GM21360 (cell line): ENCODE results near the gene SYT4.

Experiments
- ATAC-seq: cut with Tn5 transposase; IDR thresholded peaks from one replicate; pipeline ENCODE4 v1.9.1; 2021; ENCODE audit warnings: mild to moderate bottlenecking, moderate library complexity; ENCODE audit not compliant: unreplicated experiment

Gene SYT4

DNA sequence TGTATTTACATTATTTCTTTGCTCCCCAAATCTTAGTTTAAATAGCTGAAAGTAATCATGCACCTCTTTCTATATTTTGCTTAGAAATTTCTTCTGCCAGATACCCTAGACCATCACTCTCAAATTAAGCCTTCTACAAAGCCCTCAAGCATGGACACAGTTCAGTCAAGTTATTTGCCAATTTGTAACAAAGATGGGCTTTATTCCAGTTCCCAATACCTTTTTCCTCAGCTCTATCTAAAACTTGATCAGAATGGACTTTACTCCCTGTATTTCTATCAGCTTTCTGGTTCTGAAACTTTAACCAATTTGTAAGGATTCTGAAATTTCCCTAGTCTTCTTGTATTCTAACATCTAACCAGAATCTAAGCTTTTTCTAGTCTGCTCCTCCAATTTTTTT lies 56.6 kb downstream of the SYT4 start:
- ATAC-seq, result no peak
